Activated naive CD8-positive, alpha-beta T cell treated with anti-CD3 and anti-CD28 coated beads, Interleukin-2, amount 50 U/mL, for 24 hours (primary cell): ENCODE measurements around the gene PKP3.

Experiments used
- ATAC-seq: fragments of 150-1000 bp; cut with Tn5 transposase; one replicate; pipeline ENCODE4 v1.10.0; 2021
- DNase-seq: peaks from one replicate; pipeline ENCODE4 v3.0.0; 2021
- H3K27ac Mint-ChIP-seq: one replicate; pipeline ENCODE4 v1.8.0; 2021; ENCODE audit warnings: mild to moderate bottlenecking, mixed read lengths
- H3K27me3 Mint-ChIP-seq: one replicate; pipeline ENCODE4 v1.8.0; 2021; ENCODE audit warnings: mixed read lengths
- H3K36me3 Mint-ChIP-seq: one replicate; pipeline ENCODE4 v1.8.0; 2021; ENCODE audit warnings: low read depth, mixed read lengths
- H3K4me1 Mint-ChIP-seq: one replicate; pipeline ENCODE4 v1.8.0; 2021; ENCODE audit warnings: mixed read lengths
- H3K4me3 Mint-ChIP-seq: one replicate; pipeline ENCODE4 v1.8.0; 2021; ENCODE audit warnings: mild to moderate bottlenecking, moderate library complexity, mixed read lengths
- H3K9me3 Mint-ChIP-seq: one replicate; pipeline ENCODE4 v1.8.0; 2021; ENCODE audit warnings: mixed read lengths

PKP3 gene

DNA sequence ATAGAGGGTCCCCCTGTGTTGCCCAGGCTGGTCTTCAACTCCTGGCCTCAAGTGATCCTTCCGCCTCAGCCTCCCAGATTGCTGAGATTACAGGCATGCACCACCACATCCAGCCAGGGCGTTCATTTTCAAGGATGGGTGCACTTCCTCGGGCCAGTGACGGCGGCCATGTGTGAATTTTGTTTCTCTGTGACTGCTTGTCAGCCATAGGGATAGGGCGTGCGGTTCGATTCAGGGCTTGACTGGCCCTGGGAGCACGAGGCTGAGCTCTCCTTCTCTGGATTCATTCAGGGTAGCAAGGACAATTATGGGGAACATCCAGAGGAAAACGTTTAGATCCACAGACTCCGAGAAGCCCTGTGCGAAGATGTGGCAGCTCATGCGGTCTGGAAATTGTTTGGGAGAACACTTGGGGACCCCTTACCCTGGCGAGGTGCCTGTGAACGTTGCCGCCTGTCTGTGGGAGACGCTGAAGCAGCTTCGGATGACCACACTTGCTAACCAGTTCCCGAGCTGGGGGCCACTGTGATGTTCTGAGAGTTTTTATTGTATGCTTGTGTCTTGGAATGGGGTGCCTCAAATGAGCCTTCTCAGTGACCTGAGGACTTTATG, 59.0 kb downstream of the PKP3 start:
- Mint-ChIP-seq H3K4me1 (peaks cover 52% of the 10 kb centered on the region), H3K27ac (no peak overlapping the region), H3K4me3 (no peak overlapping the region), H3K27me3 (no peaks in the 10 kb centered on the region), H3K36me3 (peaks cover 25% of the 10 kb centered on the region), H3K9me3 (no peaks in the 10 kb centered on the region)
- ATAC-seq (no peak), DNase-seq (no peak)

DNA sequence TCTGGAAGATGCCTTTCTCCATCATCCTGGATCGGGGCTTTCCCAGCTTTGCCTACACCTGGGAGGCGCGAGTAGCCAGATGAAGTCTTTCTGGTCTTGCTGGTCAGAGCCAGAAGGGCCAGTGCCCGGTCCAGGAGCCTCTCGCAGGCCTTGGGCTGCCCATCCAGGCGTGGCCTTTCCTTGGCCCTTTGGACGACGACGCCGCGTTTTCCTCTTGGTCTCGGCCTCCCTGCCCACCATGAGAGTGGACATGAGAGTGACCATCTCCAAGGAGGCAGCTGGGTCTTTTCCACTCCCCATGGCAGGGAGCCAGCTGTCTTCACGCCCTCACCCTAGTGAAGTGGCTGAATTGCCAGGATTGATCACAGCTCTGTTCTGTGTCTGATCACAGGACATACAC, 59.6 kb downstream of the PKP3 start:
- H3K27ac Mint-ChIP-seq = no peak overlapping the region
- peaks cover 25% of the 10 kb centered on the region for H3K36me3 Mint-ChIP-seq
- H3K4me3 Mint-ChIP-seq = no peak overlapping the region
- DNase-seq (no peak), ATAC-seq (no peak)
- no peaks in the 10 kb centered on the region for H3K9me3 Mint-ChIP-seq
- no peaks in the 10 kb centered on the region for H3K27me3 Mint-ChIP-seq
- peaks cover 50% of the 10 kb centered on the region for H3K4me1 Mint-ChIP-seq

- H3K36me3 Mint-ChIP-seq = peaks cover 25% of the 10 kb centered on the region
- H3K27me3 Mint-ChIP-seq = no peaks in the 10 kb centered on the region
- peaks cover 46% of the 10 kb centered on the region for H3K4me1 Mint-ChIP-seq
- no peak overlapping the region for H3K4me3 Mint-ChIP-seq
- ATAC-seq = no peak
- no peak overlapping the region for H3K27ac Mint-ChIP-seq
- no peak for DNase-seq
- no peaks in the 10 kb centered on the region for H3K9me3 Mint-ChIP-seq
Observed at GRCh38 chr11:454043-454442, 60.0 kb downstream of the PKP3 start.
